ENCODE measurements around the gene GUCY1A1. TPM values are rescaled to one million over a fixed set of nuclear protein-coding genes. Genes with fewer than 3 reads are reported as not detected.
A peak's percentile ranks its signal among the peaks of the same experiment; 100 is the strongest.
"Not testable (repeated sequence)": the region's sequence is repeated elsewhere in the genome, so short reads cannot be mapped to it uniquely, and the experiment has no call there.

Gene GUCY1A1
- 12.9 and 14.4 TPM in 2 replicates for total RNA-seq

DNA sequence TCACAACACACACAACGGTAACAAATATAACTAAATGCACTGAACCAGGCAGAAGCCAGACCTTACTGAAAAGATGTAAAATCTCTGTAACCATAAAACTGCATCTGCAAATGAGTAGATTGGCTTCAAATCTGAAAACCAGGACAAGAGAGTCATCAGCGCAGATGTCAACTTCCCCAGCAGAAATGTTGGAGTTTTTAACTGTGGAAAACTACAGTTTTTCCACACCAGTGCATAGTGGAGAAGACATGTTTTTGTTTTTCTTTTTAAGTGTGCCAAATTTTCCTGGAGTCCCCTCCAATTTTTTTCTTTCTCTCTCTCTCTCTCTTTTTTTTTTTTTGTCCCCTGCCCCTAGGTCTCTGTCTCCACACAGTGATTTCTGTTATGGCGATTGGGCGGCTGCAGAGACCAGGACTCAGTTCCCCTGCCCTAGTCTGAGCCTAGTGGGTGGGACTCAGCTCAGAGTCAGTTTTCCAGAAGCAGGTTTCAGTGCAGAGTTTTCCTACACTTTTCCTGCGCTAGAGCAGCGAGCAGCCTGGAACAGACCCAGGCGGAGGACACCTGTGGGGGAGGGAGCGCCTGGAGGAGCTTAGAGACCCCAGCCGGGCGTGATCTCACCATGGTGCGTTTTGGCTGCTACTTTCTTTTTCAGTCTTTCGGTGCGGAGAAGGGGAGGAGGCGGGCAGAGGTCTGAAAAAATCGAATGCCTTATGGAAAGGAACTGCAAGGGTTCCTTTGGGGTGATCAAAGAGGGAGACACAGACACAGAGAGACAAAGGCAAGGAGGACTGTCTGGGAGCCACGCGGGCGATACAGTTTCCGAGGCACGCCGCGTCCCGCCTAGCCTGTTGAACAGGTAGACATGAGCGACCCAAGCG, at the start of gene GUCY1A1:
Gene GUCY1A1 (plus strand): TSS at position 505 of the 878 bp plus-strand sequence. CDS start 30,020 bp downstream, outside the sequence.
- peak in 1 of 2 donors; percentile 71 for DNase-seq (ENCODE audit: low read depth in 2 of 2)

- DNase-seq (ENCODE audit: low read depth in 2 of 2): peak in 1 of 2 donors; percentile 95
These were observed 49.4 kb upstream of the GUCY1A1 start for GRCh38 chr4:155617296-155617695.

DNA sequence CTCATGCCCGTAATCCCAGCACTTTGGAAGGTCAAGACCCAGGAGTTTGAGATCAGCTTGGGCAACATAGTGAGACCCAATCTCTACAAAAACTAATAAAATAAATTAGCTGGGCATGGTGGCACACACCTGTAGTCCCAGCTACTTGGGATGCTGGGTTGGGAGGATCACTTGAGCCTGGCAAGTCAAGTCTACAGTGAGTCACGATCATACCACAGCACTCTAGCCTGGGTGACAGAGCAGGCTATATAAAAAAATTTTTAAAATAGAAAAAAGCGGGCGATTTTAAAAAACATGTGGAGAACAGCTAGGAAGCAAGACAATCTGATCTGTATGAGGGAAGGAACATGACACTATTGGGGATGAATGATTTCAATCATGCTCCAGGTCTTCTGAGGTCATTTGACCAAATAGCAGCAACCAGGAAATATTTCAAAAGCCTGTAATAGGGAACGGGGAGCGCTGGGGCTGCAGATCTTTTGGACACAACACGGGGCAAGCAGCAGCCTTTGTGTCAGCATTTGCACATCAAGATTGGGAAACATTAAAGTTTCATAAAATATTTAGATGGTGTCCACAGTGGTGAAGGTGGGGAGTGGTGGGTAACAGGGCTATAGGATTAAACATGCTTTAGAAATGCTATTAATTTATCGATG, 48.3 kb upstream of the GUCY1A1 start:
- DNase-seq (ENCODE audit: low read depth in 2 of 2): peak in 1 of 2 donors; percentile 42

- no peak for DNase-seq (ENCODE audit: low read depth in 2 of 2)
These were observed 46.0 kb upstream of the GUCY1A1 start for GRCh38 chr4:155620637-155621036.

DNA sequence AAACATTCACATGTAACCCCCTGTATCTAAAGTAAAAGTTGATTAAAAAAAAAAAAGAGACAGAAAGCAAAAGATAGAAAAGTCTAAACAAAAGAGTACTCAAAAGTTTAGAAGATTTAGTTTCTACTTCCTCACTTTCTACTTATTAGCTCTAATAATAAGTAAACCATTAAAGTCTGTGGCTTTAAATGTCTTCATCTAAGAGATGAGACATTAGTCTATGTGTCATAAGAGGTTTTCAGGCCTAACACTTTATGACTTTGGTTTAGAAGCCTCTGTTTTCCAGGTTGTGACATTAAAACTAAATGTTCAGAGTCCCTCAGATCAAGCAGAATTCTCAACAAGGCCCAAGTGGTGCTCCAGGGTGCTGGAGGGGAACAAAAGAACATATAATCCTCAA, 42.2 kb upstream of the GUCY1A1 start:
- DNase-seq (ENCODE audit: low read depth in 2 of 2): no peak

- no peak for DNase-seq (ENCODE audit: low read depth in 2 of 2)
These were observed 40.1 kb upstream of the GUCY1A1 start for GRCh38 chr4:155626561-155626960.

DNA sequence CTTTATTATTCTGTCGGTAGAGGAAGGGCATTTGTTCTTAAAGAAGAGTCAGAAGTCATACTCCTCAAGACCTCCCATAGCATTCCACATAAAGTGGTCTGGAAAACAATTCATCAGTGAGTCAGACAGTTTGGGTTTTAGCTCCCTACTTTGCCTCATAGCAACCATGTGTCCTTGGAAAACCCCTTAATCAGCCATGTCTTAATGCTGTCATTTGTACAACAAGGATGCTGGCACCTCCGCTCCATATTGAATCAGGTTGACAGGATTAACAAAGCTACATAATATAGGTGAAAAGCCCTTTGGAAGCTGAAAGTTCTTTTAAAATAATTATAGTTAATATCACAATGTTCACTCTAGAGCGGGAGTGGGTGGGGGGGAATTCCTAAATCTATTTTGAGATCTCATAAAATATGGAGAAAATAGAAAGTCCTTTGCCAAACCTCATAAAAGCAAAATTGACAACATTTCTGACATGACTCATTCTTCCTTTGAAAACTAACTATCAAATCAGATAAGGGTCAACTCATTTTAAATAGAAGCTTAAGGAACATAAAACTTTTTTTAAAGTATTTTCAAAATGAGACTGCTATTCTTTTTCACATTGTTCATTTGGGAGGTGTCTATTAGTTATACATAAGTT, 37.3 kb upstream of the GUCY1A1 start:
- peak; percentile 2 to 70 for DNase-seq (ENCODE audit: low read depth in 2 of 2)

DNA sequence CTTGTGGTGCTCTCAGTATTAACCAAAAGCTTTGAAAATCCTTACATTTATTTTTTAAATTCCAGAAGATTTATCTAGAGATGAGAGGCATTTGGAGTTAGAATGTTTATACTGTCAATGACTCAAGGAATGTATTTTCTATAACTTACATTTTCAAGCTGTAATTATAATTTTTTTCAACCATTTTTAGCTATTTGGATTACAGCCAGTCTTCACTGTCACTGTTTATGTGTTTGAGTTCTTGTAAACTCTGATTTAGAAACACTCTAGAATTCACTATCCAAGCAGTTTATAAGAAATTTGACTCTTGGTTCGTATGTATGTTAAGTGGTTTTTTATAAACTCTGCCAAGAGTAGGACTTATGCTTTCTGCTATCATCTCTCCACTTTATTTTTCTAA, 36.7 kb upstream of the GUCY1A1 start:
- no peak for DNase-seq (ENCODE audit: low read depth in 2 of 2)

DNA sequence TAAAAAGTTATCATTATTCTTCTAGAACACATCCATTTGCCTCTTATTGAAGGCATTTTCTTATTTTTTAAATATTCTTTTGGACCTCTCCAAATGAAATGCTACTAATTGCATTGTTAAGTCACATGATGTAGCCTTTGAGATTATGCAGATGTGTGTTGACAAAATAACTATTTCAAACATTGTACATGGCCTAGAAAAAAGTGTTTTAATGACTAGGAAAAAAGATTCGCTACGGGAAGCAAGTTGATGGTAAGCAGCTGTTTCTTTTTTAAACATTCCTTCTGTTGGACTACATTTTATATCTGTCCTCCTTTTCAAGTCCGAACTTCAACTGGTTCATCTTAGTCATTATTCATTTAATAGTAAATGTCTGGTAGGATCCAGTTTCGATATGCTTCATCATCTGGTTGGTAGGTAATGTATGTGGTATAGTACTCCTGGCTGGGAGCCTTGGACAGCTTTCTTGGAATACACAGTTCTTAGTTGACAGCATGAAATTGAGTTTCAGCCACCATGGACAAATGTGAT, 34.3 kb upstream of the GUCY1A1 start:
- DNase-seq (ENCODE audit: low read depth in 2 of 2): no peak

- DNase-seq (ENCODE audit: low read depth in 2 of 2): peak in 1 of 2 donors; percentile 17
These were observed 28.3 kb upstream of the GUCY1A1 start for GRCh38 chr4:155638195-155638965.

DNA sequence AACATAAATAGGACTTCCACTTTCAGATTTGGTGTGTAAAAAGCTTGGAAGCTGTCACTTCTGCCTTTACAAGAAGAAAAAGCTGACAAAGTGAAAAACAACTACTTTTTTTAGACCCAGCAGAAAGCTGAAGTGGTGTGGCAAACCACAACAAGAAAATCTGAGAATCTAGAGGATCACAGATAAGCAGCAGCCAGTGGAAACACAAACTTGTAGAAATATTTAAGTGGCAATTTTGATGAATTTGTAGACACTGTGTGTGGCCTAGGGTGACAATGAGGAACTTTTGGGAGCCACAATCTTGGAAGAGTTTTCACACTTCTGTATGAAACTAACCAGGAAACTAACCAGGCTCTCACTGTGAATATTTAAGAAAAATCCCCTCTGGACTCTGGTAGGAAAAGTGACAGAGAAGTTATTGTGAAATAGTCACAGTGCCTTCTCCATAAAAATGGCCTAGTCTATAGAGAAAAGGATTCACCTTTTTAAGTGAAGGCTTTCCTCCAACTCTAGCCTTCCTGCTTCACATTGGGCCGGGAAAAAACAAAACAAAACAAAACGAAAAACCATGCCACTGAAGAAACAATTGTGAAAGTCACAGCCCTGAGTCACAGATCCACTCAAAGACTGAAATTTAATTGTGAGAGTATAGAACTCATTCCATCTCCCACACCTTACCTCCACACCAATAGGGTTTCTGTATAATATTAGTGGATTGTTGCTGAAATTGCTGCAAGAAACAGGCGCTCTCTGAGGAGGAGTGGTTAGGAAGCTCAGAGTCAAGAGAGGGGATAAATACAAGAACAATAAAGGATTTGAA, 26.7 kb upstream of the GUCY1A1 start:
- DNase-seq (ENCODE audit: low read depth in 2 of 2): peak in 1 of 2 donors; percentile 20

DNA sequence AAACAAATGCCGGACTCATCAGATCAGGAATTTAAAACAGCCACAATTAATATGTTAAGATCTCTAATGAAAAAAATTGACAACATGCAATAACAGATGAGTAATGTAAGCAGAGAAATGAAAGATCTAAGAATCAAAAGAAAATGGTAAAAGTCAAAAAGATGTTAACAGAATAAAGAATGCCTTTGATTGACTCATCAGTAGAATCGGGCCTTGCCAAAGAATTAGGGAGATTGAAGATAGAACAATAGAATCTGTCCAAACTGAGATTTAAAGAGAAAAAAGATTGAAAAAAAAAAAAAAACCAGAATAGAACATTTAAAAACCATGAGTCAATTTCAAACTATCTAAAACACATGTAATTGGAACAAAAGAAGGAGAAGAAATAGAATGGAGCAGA, 25.9 kb upstream of the GUCY1A1 start:
- no peak for DNase-seq (ENCODE audit: low read depth in 2 of 2)

DNA sequence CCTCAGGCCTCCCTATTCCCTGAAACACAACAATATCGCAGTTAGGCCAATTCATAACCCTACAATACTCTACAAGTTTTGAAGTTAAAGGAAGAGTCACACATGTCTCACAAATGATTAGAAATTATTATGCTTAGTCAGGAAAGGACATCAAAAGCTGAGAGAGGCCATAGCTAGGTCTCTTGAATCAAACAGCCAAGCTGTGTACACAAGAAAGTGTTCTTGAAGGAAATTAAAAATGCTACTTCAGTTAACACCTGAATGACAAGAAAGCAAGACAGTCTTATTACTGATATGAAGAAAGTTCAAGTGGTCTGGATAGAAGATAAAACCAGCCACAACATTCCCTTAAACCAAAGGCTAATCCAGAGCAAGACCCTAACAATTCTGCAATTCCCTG, 23.6 kb upstream of the GUCY1A1 start:
- no peak for DNase-seq (ENCODE audit: low read depth in 2 of 2)

- DNase-seq (ENCODE audit: low read depth in 2 of 2): no peak
These were observed 20.6 kb upstream of the GUCY1A1 start for GRCh38 chr4:155646001-155646400.

GRCh38 chr4:155650785-155651184, 15.9 kb upstream of the GUCY1A1 start:
- not testable (repeated sequence) for DNase-seq (ENCODE audit: low read depth in 2 of 2)

GRCh38 chr4:155653052-155653451, 13.6 kb upstream of the GUCY1A1 start:
- DNase-seq (ENCODE audit: low read depth in 2 of 2): no peak

GRCh38 chr4:155656025-155656424, 10.6 kb upstream of the GUCY1A1 start:
- DNase-seq (ENCODE audit: low read depth in 2 of 2): no peak

DNA sequence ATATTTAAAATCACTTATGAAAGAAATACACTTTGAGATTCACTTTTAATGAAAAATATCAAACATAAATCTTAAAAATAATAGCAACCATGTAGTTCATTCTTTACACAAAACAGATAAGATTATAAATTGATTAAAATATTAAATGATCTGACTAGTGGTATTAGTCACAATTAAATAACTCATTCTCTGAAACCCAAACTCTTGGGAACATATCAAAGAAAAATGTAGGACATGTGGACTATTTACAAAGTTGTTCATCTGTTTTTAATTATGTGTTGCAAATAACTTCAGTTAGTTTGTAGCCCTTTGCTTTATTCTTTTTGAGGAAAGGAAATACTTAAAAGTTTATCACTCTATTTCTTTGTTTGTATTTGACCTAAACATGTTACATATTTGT, 9.5 kb upstream of the GUCY1A1 start:
- DNase-seq (ENCODE audit: low read depth in 2 of 2): no peak

DNA sequence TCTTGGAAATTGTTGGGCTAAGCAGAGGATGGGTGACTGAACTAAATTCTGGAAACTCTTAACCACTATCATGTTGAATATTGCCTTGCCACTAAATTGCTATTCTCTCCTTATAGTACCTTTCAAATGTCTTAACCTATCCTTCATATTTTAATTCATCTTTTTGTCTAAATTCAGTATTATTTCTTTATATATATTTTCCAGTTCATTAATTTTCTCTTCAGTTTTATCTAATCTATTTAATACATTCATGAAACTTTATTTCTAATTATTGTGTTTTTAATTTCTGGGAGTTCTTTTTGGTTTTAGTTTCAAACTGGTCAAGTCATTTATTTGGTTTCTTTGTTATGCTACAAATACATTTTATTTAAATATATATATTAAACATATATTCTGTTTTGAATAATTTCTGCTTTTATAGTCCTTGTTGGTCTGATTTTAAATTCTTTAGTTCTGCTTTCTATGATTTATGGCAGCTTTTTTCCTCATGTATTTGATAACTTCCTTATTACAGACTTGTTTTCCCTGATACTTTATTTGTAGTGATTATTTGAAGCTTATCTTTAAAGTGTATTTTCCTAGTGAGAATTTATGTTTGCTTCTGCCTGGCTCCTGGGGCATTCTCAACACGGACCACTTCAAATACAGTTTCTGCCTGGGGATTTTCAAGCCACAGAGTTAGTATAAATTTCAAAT, 8.5 kb upstream of the GUCY1A1 start:
- DNase-seq (ENCODE audit: low read depth in 2 of 2): no peak

DNA sequence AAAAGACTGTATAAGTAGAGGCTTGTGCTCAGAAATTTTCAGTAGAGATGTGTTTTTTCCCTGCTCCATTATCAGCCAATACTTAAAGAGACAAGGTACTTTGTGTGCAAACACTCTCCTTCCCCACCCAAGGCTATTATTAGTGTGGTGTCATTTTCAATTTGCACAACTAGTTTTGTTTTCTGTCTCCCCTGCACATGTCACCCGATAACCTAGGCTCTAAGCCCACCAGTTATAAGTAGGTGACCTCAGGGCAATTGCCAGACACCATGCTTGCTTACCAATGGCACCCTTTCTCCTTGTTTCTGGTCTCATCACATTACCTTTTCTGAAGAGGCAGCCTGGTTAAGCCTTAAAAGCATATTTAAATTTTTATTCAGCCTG, 8.0 kb upstream of the GUCY1A1 start:
- no peak for DNase-seq (ENCODE audit: low read depth in 2 of 2)

Data from lung microvascular endothelial cell (primary cell).